Right atrium auricular region (tissue), 2 donors: ENCODE results near the gene EGFLAM. TPM values are rescaled to one million over a fixed set of nuclear protein-coding genes. Genes with fewer than 3 reads are reported as not detected.

ENCODE experiments used
- DNase-seq: peaks from one replicate; pipeline ENCODE4 v3.0.0-alpha.2; 2019; ENCODE audit warnings: low spot score
- H3K27ac ChIP-seq, 2 donors: fragments of 200-600 bp; sonication (generic); 1 replicate in 1 of 2; 2 replicates in 1 of 2; pipeline ENCODE4 v1.5.1; 2016 to 2019
- H3K27me3 ChIP-seq, 2 donors: fragments of 200-600 bp; sonication (generic); one replicate each; pipeline versions ENCODE4 v1.5.1 to v1.6.0; 2017 to 2019
- H3K36me3 ChIP-seq: fragments of 200-600 bp; sonication (generic); one replicate; pipeline ENCODE4 v1.5.1; 2016
- H3K4me1 ChIP-seq, 2 donors: fragments of 200-600 bp; sonication (generic); one replicate each; pipeline versions ENCODE4 v1.5.1 to v1.6.0; 2017 to 2019
- H3K4me3 ChIP-seq, 2 donors: fragments of 200-600 bp; sonication (generic); 1 replicate in 1 of 2; 2 replicates in 1 of 2; pipeline ENCODE4 v1.5.1; 2017 to 2019; ENCODE audit warnings: mild to moderate bottlenecking in 1 of 2, moderate library complexity in 1 of 2
- H3K9me3 ChIP-seq, 2 donors: fragments of 200-600 bp; sonication (generic); one replicate each; pipeline ENCODE4 v1.5.1; 2019
- CTCF ChIP-seq, 2 donors: fragments of 200-600 bp; sonication (generic); IDR thresholded peaks; one replicate each; pipeline ENCODE4 v1.5.1; 2019; ENCODE audit warnings: antibody characterized with exemption in 2 of 2
- total RNA-seq, 2 donors: library from RNA; depleted of rRNA; stranded (reverse); fragments of >200 nt; gene quantifications; one replicate each; pipeline ENCODE4 v1.1.0, GENCODE V29; 2016

Gene EGFLAM
- total RNA-seq, 2 donors from 2014 or later = 2.2 to 8.8 TPM

GRCh38 chr5:38448568-38449350, 190.4 kb downstream of the EGFLAM start:
- TF ChIP-seq CTCF (IDR thresholded peaks at IDR 0.05) = no peak
- Histone ChIP-seq H3K4me3 (no peak overlapping the region), H3K9me3 (no peaks in the 10 kb centered on the region), H3K27me3 (no peaks in the 10 kb centered on the region), H3K4me1 (peaks cover 0 to 29% of the 10 kb centered on the region in 2 donors), H3K27ac (no peak overlapping the region), H3K36me3 (no peaks in the 10 kb centered on the region)
- no peak for DNase-seq

- DNase-seq = no peak
- H3K36me3 ChIP-seq = no peaks in the 10 kb centered on the region
- no peaks in the 10 kb centered on the region for H3K9me3 ChIP-seq
- H3K27me3 ChIP-seq = no peaks in the 10 kb centered on the region
- no peak for TF ChIP-seq CTCF (IDR thresholded peaks at IDR 0.05)
- H3K4me1 ChIP-seq = peaks cover 0 to 21% of the 10 kb centered on the region in 2 donors
- H3K27ac ChIP-seq = no peak overlapping the region
- H3K4me3 ChIP-seq = no peak overlapping the region
Measured at GRCh38 chr5:38450627-38451026, 192.3 kb downstream of the EGFLAM start.

GRCh38 chr5:38451074-38451725, 192.8 kb downstream of the EGFLAM start:
- Histone ChIP-seq H3K9me3 (no peaks in the 10 kb centered on the region), H3K4me1 (peaks cover 0 to 19% of the 10 kb centered on the region in 2 donors), H3K4me3 (no peak overlapping the region), H3K27me3 (no peaks in the 10 kb centered on the region), H3K36me3 (no peaks in the 10 kb centered on the region), H3K27ac (no peak overlapping the region)
- DNase-seq = no peak
- TF ChIP-seq CTCF (IDR thresholded peaks at IDR 0.05) = no peak

- no peaks in the 10 kb centered on the region for H3K9me3 ChIP-seq
- no peak overlapping the region for H3K4me3 ChIP-seq
- H3K27me3 ChIP-seq = no peaks in the 10 kb centered on the region
- DNase-seq = no peak
- peaks cover 0 to 19% of the 10 kb centered on the region in 2 donors for H3K4me1 ChIP-seq
- H3K27ac ChIP-seq = no peak overlapping the region
- no peaks in the 10 kb centered on the region for H3K36me3 ChIP-seq
- no peak for TF ChIP-seq CTCF (IDR thresholded peaks at IDR 0.05)
Measured at GRCh38 chr5:38452201-38452600, 193.8 kb downstream of the EGFLAM start.

GRCh38 chr5:38453506-38453905, 195.1 kb downstream of the EGFLAM start:
- peaks cover 0 to 12% of the 10 kb centered on the region in 2 donors for H3K4me1 ChIP-seq
- no peak overlapping the region for H3K27ac ChIP-seq
- DNase-seq = no peak
- H3K4me3 ChIP-seq = no peak overlapping the region
- H3K36me3 ChIP-seq = no peaks in the 10 kb centered on the region
- H3K9me3 ChIP-seq = no peaks in the 10 kb centered on the region
- no peak for TF ChIP-seq CTCF (IDR thresholded peaks at IDR 0.05)
- H3K27me3 ChIP-seq = no peaks in the 10 kb centered on the region
